Endothelial cell of umbilical vein (primary cell): ENCODE data around the gene BEAN1. TPM values are rescaled to one million over a fixed set of nuclear protein-coding genes. Genes with fewer than 3 reads are reported as not detected.
"Not testable (repeated sequence)": the region's sequence is repeated elsewhere in the genome, so short reads cannot be mapped to it uniquely, and the experiment has no call there.

ENCODE experiments used
- BruUV-seq: library from RNA; stranded (reverse); fragments of 400-500 nt; replicated peaks from 2 replicates; lab custom pipeline; 2021; lab: Mats Ljungman, UMichigan
- CTCF ChIA-PET: fragments of 300-600, 350-600 bp; sonication (Branson Sonifier 250); formaldehyde crosslinking; loops from one replicate; lab custom pipeline; 2021; ENCODE audit warnings: antibody characterized with exemption, inconsistent platforms; lab: Charles Lee
- POLR2A ChIA-PET: fragments of 300-600, 350-600 bp; sonication (Branson Sonifier 250); formaldehyde crosslinking; loops from one replicate; lab custom pipeline; 2021; ENCODE audit warnings: antibody characterized with exemption, inconsistent platforms; lab: Charles Lee
- DNase-seq: peaks from one replicate; pipeline ENCODE4 v3.0.0-alpha.2; 2011; ENCODE audit warnings: low read depth, low spot score
- FAIRE-seq: peaks from 2 replicates; lab custom pipeline; 2011; peaks lifted over from hg19 to GRCh38; lab: Jason Lieb, UNC
- H2AFZ ChIP-seq: 2 replicates; pipeline ENCODE4 v1.6.0; 2012; ENCODE audit warnings: low read depth, low read length, control low read depth, inconsistent platforms
- H3K27ac ChIP-seq: 2 replicates; pipeline ENCODE4 v1.5.1; 2011; ENCODE audit warnings: low read depth, mild to moderate bottlenecking, control low read depth, low read length, moderate library complexity; ENCODE audit not compliant: insufficient read depth
- H3K27me3 ChIP-seq, 2 experiments: 2 replicates each; pipeline versions ENCODE4 v1.6.0 to v1.6.1; 2011; ENCODE audit warnings: low read length in 2 of 2, mixed read lengths in 1 of 2; ENCODE audit not compliant: control insufficient read depth in 2 of 2, insufficient read depth in 2 of 2
- H3K36me3 ChIP-seq, 2 experiments: 2 replicates in 1 of 2; 3 replicates in 1 of 2; pipeline ENCODE4 v1.5.1; 2011; ENCODE audit warnings: low read length in 2 of 2, mild to moderate bottlenecking in 1 of 2, moderate library complexity in 1 of 2; ENCODE audit not compliant: control insufficient read depth in 2 of 2, insufficient read depth in 2 of 2; ENCODE audit errors: extremely low read depth in 1 of 2
- H3K4me1 ChIP-seq: 3 replicates; pipeline ENCODE4 v1.5.1; 2011; ENCODE audit warnings: mild to moderate bottlenecking, low read length; ENCODE audit not compliant: control insufficient read depth, insufficient read depth; ENCODE audit errors: extremely low read depth
- H3K4me2 ChIP-seq: 2 replicates; pipeline ENCODE4 v1.6.1; 2011; ENCODE audit warnings: low read length, control low read depth, mixed read lengths; ENCODE audit not compliant: insufficient read depth
- H3K4me3 ChIP-seq, 3 experiments: fragments of 200-600 bp in 1 of 3; sonication (generic), shearing (Covaris generic) in 1 of 3; replicated peaks in 1 of 3; 2 replicates each; pipeline ENCODE4 v1.5.1; 2011 to 2016; ENCODE audit warnings: control low read depth in 3 of 3, low read length in 3 of 3, mild to moderate bottlenecking in 2 of 3, inconsistent platforms in 1 of 3, low read depth in 1 of 3, moderate library complexity in 1 of 3; ENCODE audit not compliant: insufficient read depth in 1 of 3
- H3K79me2 ChIP-seq: 2 replicates; pipeline ENCODE4 v1.6.0; 2012; ENCODE audit warnings: low read length, inconsistent platforms; ENCODE audit not compliant: control insufficient read depth, insufficient read depth
- H3K9ac ChIP-seq: replicated peaks from 2 replicates; pipeline ENCODE3; 2011; ENCODE audit warnings: low read length, control low read depth; ENCODE audit not compliant: insufficient read depth; ENCODE audit errors: extremely low read depth
- H3K9me1 ChIP-seq: replicated peaks from 3 replicates; pipeline ENCODE4 v1.6.0; 2011; ENCODE audit warnings: mild to moderate bottlenecking, low read length; ENCODE audit not compliant: control insufficient read depth, insufficient read depth; ENCODE audit errors: extremely low read depth
- H3K9me3 ChIP-seq: replicated peaks from 2 replicates; pipeline ENCODE4 v1.5.1; 2012; ENCODE audit warnings: low read length, inconsistent platforms; ENCODE audit not compliant: control insufficient read depth, insufficient read depth
- H4K20me1 ChIP-seq: replicated peaks from 2 replicates; pipeline ENCODE3; 2011; ENCODE audit warnings: mild to moderate bottlenecking, low read length; ENCODE audit not compliant: control insufficient read depth, insufficient read depth; ENCODE audit errors: extremely low read depth
- FOS ChIP-seq: IDR thresholded peaks from 2 replicates; pipeline ENCODE4 v1.6.1; 2011; ENCODE audit warnings: mild to moderate bottlenecking, low read length, moderate library complexity, borderline replicate concordance; ENCODE audit not compliant: insufficient read depth
- JUN ChIP-seq: IDR thresholded peaks from 2 replicates; pipeline ENCODE4 v1.6.1; 2011; ENCODE audit warnings: borderline replicate concordance, low read depth; ENCODE audit not compliant: insufficient read length, insufficient read depth
- MYC ChIP-seq: IDR thresholded peaks from one replicate; pipeline ENCODE4 v1.6.1; 2011; ENCODE audit warnings: mild to moderate bottlenecking, low read depth, low read length
- POLR2A ChIP-seq: IDR thresholded peaks from 2 replicates; pipeline ENCODE4 v1.6.1; 2012; ENCODE audit warnings: low read depth, mild to moderate bottlenecking, control low read depth, low read length
- POLR2AphosphoS5 ChIP-seq: IDR thresholded peaks from 2 replicates; pipeline ENCODE4 v1.6.1; 2012; ENCODE audit warnings: low read depth, mild to moderate bottlenecking, control low read depth, low read length, moderate library complexity; ENCODE audit not compliant: insufficient read depth
- dilution Hi-C: fragments of 300-500 bp; cut with MboI; formaldehyde crosslinking; loops from one replicate; pipeline ENCODE4 v1.15.0; 2019; ENCODE audit warnings: low sequenced_read_pairs; ENCODE audit not compliant: extremely low pct_ligation_motif_present
- intact Hi-C: fragments of 100-400 bp; cut with micrococcal nuclease; formaldehyde crosslinking; loops from one replicate; pipeline ENCODE4 v1.10.0; 2022
- polyA plus RNA-seq, 4 experiments: library from polyadenylated mRNA; depleted of rRNA in 3 of 4; stranded (reverse) in 3 of 4; unstranded in 1 of 4; fragments of >200 nt; gene quantifications; 2 replicates each; pipeline versions ENCODE4 v1.2.1 to v1.2.3, GENCODE V29; 2011 to 2012; ENCODE audit warnings: missing spikeins in 1 of 4
- total RNA-seq: library from RNA; stranded (reverse); gene quantifications from 2 replicates; pipeline ENCODE4 v1.2.3, GENCODE V29; 2021
- TF ChIP-seq, protein P1 (sequence below), 2 donors: IDR thresholded peaks; 1 replicate in 1 of 2; 2 replicates in 1 of 2; pipeline ENCODE4 v1.5.1; 2011; ENCODE audit warnings: low read length in 2 of 2, mild to moderate bottlenecking in 2 of 2, moderate library complexity in 2 of 2, control low read depth in 1 of 2, inconsistent platforms in 1 of 2, low read depth in 1 of 2; ENCODE audit not compliant: insufficient read depth in 1 of 2; ENCODE audit errors: extremely low read depth in 1 of 2

Gene BEAN1
- total and polyA plus RNA-seq, 2 donors (not counting 3 experiments of a cell fraction or from before 2014, with no cell fraction given), result not detected

DNA sequence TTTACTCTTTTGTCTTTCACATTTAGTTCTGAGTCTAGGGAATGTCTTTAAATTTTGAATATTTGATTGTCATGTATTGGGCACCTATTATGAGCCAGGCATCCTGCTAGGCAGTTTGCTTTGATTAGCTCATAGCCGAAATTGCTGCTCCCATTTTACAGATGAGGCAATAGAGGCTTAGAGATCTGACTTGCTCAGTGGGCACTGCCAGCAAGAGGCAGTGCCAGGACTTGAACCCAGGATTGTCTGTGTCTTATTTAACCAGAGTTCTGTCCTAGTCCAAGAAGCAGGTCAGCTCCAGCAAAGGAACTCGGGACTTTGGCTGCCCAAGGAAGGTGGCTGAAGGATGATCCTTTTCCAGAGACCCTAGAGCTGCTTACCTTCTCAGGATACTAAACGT, 24.5 kb downstream of the BEAN1 start:
- Histone ChIP-seq H4K20me1 (no peaks in the 10 kb centered on the region), H3K4me2 (no peak overlapping the region), H3K79me2 (no peaks in the 10 kb centered on the region), H3K4me1 (no peaks in the 10 kb centered on the region), H3K36me3 (no peaks in the 10 kb centered on the region), H3K9ac (no peak overlapping the region), H3K4me3 (no peak overlapping the region), H3K9me3 (no peaks in the 10 kb centered on the region), H3K9me1 (no peaks in the 10 kb centered on the region), H2AFZ (no peak overlapping the region), H3K27me3 (peaks cover 7 to 17% of the 10 kb centered on the region in 2 experiments), H3K27ac (no peak overlapping the region)
- BruUV-seq, result no TSS peak
- dilution Hi-C loops (no loop called here), intact Hi-C loops (no loop called here)
- POLR2A ChIA-PET, result no interaction called here
- DNase-seq (no peak), FAIRE-seq (no peak)
- TF ChIP-seq FOS, result no peak
- no peak for TF ChIP-seq MYC
- no peak for TF ChIP-seq POLR2AphosphoS5
- no peak for TF ChIP-seq POLR2A
- TF ChIP-seq, protein P1, sequence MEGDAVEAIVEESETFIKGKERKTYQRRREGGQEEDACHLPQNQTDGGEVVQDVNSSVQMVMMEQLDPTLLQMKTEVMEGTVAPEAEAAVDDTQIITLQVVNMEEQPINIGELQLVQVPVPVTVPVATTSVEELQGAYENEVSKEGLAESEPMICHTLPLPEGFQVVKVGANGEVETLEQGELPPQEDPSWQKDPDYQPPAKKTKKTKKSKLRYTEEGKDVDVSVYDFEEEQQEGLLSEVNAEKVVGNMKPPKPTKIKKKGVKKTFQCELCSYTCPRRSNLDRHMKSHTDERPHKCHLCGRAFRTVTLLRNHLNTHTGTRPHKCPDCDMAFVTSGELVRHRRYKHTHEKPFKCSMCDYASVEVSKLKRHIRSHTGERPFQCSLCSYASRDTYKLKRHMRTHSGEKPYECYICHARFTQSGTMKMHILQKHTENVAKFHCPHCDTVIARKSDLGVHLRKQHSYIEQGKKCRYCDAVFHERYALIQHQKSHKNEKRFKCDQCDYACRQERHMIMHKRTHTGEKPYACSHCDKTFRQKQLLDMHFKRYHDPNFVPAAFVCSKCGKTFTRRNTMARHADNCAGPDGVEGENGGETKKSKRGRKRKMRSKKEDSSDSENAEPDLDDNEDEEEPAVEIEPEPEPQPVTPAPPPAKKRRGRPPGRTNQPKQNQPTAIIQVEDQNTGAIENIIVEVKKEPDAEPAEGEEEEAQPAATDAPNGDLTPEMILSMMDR (IDR thresholded peaks at IDR 0.05; ENCODE audit: extremely low read depth in 1 of 2, insufficient read depth in 1 of 2, low read depth in 1 of 2, low read length in 2 of 2), result no peak
- TF ChIP-seq JUN, result no peak
- CTCF ChIA-PET, result interaction anchor here (1.0 to 1.4 kb wide), 2 partner anchors 12 to 32 kb away, joined by 3 read pairs; no protein-coding TSS in a partner anchor

DNA sequence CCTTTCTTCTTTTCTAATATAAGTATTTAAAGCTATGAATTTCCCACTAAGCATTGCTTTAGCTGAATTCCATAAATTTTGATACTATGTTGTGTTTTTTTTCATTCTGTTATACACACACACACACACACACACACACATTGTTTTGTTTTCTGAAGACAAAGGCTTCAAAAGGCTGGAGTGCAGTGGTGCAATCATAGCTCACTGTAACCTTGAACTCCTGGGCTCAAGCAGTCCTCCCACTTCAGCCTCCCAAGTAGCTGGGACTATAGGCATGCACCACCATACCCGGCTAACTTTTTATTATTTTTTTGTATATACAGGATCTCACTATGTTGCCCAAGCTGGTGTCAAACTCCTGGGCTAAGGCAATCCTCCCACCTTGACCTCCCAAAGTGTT, 26.1 kb downstream of the BEAN1 start:
- H3K4me1 ChIP-seq, BruUV-seq, H3K9me3 ChIP-seq, H3K9ac ChIP-seq, H3K79me2 ChIP-seq, H3K27ac ChIP-seq, intact Hi-C loops, H3K9me1 ChIP-seq, H3K4me2 ChIP-seq, DNase-seq, dilution Hi-C loops, H4K20me1 ChIP-seq, FAIRE-seq, H2AFZ ChIP-seq, H3K36me3 ChIP-seq, POLR2A ChIA-PET, H3K4me3 ChIP-seq: not testable (repeated sequence)
- CTCF ChIA-PET, result interaction anchor here (1.0 to 1.4 kb wide), 4 partner anchors 10 to 47 kb away, joined by 3 to 4 read pairs (median 3); no protein-coding TSS in a partner anchor
- peaks cover 8 to 17% of the 10 kb centered on the region in 2 experiments for H3K27me3 ChIP-seq
